Spleen (tissue), 11 donors: ENCODE results near the gene MIP. TPM values are rescaled to one million over a fixed set of nuclear protein-coding genes. Genes with fewer than 3 reads are reported as not detected.

Experiments
- DNase-seq: peaks from one replicate; pipeline ENCODE4 v3.0.0-alpha.2; 2020
- H3K27ac ChIP-seq, 8 donors: fragments of 200-600 bp; sonication (generic) in 7 of 8; 1 replicate in 4 of 8; 2 replicates in 4 of 8; pipeline versions ENCODE4 v1.5.0 to v1.8.0; 2016 to 2021; ENCODE audit warnings: inconsistent platforms in 4 of 8, mild to moderate bottlenecking in 4 of 8, moderate library complexity in 1 of 8
- H3K27me3 ChIP-seq, 7 donors: fragments of 200-600 bp; sonication (generic) in 6 of 7; replicated peaks in 1 of 7; 1 replicate in 4 of 7; 2 replicates in 3 of 7; pipeline versions ENCODE4 v1.5.0 to v1.8.0; 2016 to 2021; ENCODE audit warnings: inconsistent platforms in 3 of 7, mild to moderate bottlenecking in 1 of 7
- H3K36me3 ChIP-seq, 6 donors: fragments of 200-600 bp; sonication (generic) in 5 of 6; 1 replicate in 4 of 6; 2 replicates in 2 of 6; pipeline versions ENCODE4 v1.5.0 to v1.8.0; 2016 to 2021; ENCODE audit warnings: inconsistent platforms in 2 of 6
- H3K4me1 ChIP-seq, 6 donors: fragments of 200-600 bp; sonication (generic) in 5 of 6; 1 replicate in 3 of 6; 2 replicates in 3 of 6; pipeline versions ENCODE4 v1.5.0 to v1.8.0; 2016 to 2021; ENCODE audit warnings: inconsistent platforms in 3 of 6
- H3K4me3 ChIP-seq, 8 donors: fragments of 200-600 bp; sonication (generic) in 7 of 8; 1 replicate in 4 of 8; 2 replicates in 4 of 8; pipeline versions ENCODE4 v1.5.0 to v1.8.0; 2016 to 2021; ENCODE audit warnings: inconsistent platforms in 4 of 8, mild to moderate bottlenecking in 4 of 8, moderate library complexity in 2 of 8
- H3K9me3 ChIP-seq, 8 donors: fragments of 200-600 bp; sonication (generic) in 7 of 8; 1 replicate in 4 of 8; 2 replicates in 4 of 8; pipeline versions ENCODE4 v1.5.0 to v1.8.0; 2016 to 2021; ENCODE audit warnings: inconsistent platforms in 4 of 8
- CTCF ChIP-seq, 11 experiments: fragments of 200-600 bp in 7 of 11; fragments of 450-650 bp in 4 of 11; sonication (generic) in 4 of 11; IDR thresholded peaks in 8 of 11; conservative IDR thresholded peaks in 3 of 11; 1 replicate in 7 of 11; 2 replicates in 4 of 11; pipeline versions ENCODE4 v1.4.0 to v1.8.0; 2016 to 2021; ENCODE audit warnings: antibody characterized with exemption in 11 of 11, inconsistent platforms in 4 of 11, mild to moderate bottlenecking in 1 of 11
- POLR2A ChIP-seq, 3 donors: fragments of 450-650 bp; IDR thresholded peaks; one replicate each; pipeline ENCODE4 v1.5.1; 2017; ENCODE audit warnings: antibody characterized with exemption in 3 of 3, mild to moderate bottlenecking in 1 of 3
- POLR2AphosphoS5 ChIP-seq, 3 donors: sonication (generic); formaldehyde crosslinking; IDR thresholded peaks; one replicate each; pipeline ENCODE4 v1.5.1; 2017; ENCODE audit warnings: antibody characterized with exemption in 3 of 3
- WGBS, 5 donors: extraction: QIAGEN DNeasy Blood & Tissue Kit in 3 of 5; methylation state at CpG; one replicate each; pipeline versions ENCODE4 v1.1.5 to v1.1.7; 2013 to 2018; 5-methylcytosine and 5-hydroxymethylcytosine counted together
- intact Hi-C: fragments of 100-400 bp; cut with DNase I; formaldehyde crosslinking; loops from one replicate; pipeline ENCODE4 v1.15.0; 2023; ENCODE audit warnings: low total_unique reads
- polyA plus RNA-seq, 3 donors: library from polyadenylated mRNA; stranded (reverse); fragments of 200-250 nt; gene quantifications; one replicate each; pipeline ENCODE4 v1.2.1, GENCODE V29; 2013
- total RNA-seq, 7 donors: library from RNA; depleted of rRNA in 3 of 7; stranded (reverse); fragments of >200 nt in 3 of 7; fragmentation: NEBNext Ultra II Directional in 4 of 7; extraction: Animal tissue kit (Norgen Biotek cat#: 25700) in 4 of 7; gene quantifications; one replicate each; pipeline versions ENCODE4 v1.1.0 to v1.2.1, GENCODE V29; 2016 to 2021
- donor health status: healthy with polysubstance abuse.
- donor health status: DM: no; HTN: no; CAD: no; lungs with moderate emphysema.
- donor health status: DM: no; HTN: no; CAD: no.
- donor health status: Bipolar disorder and iron deficiency.
- donor health status: healthy.
- donor health status: DM: no; HTN: no; CAD: no.
- donor health status: DM: yes; HTN: yes; CAD: no.

MIP gene
- total and polyA plus RNA-seq, 10 donors, result 0.07 to 0.52 (median 0.14) TPM; not detected in 7

DNA sequence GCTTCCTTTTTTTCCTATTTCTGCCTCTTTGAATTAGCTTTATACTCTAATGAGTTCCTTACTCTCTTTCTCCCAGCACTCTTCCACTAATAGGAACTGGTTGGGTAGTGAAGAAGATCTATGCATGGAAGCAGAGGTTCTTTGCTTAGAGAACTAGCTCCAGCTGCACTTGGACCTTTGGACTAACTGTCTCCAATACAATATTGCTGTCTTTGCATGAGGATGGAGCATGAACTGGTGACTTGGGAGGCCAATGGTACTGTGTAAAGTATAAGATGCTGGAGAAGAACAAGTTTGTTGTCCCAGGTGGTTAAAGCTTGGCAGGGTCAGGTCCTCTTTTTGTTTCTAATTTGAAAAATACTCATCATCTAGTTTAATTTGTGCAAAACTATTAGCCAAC, 35.9 kb upstream of the MIP start:
- H3K36me3 ChIP-seq, result no peaks in the 10 kb centered on the region
- intact Hi-C loops, result no loop called here
- TF ChIP-seq CTCF (IDR thresholded peaks at IDR 0.05 in 8 of 11, conservative IDR thresholded peaks at IDR 0.05 in 3 of 11), result no peak
- DNase-seq, result no peak
- peaks cover 0 to 36% (median 4%) of the 10 kb centered on the region in 7 donors for H3K27me3 ChIP-seq
- no peak overlapping the region for H3K4me3 ChIP-seq
- H3K9me3 ChIP-seq, result peaks cover 0 to 3% (median 0%) of the 10 kb centered on the region in 8 donors
- H3K27ac ChIP-seq, result no peak overlapping the region
- peaks cover 4 to 24% (median 18%) of the 10 kb centered on the region in 6 donors for H3K4me1 ChIP-seq

DNA sequence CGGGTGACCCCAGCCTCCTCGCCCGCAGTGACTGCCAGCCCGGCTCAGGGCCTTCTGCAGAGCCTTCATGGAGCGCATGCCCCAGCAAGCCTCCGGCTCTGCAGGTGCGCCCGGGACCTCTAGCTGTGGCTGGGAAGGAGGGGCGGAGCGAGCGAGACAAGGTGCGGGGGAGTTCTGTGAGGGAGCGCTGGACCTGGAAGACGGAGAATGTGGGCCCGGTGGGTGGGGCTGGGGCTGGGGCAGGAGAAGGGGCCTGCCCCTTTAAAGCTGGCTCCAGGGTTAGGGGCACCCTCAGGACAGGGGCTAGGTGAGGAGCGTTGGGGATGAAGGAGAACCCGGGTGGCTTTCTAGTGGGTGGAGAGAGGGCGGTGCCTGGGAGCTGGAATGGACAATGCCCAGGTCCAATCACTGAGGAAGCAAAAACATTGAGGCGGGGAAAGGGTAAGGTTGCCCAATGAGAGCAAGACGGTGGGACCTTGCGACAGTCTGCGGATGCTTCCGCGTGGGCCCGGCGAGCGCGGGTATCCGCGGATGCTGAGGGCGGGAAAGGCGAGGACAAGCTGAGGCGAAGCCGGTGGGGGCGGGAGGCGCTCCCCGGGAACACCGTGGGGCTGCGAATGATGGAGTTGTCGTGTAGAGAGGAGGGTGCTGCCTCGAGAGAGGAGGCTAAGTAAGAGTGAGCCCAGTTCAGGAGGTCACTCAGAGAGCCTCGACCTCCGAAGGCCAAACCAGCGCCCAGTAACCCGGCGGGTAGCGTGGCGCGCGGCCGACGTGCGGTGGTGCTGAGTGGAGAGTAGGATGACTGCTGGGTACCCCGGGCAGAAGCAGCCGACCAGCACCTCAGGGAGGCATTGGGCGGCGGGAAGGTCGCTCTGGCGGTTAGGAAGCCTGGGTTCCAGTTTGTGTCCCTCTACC, 33.8 kb upstream of the MIP start, which contains the start of gene GLS2:
Gene GLS2 (minus strand): TSS at position 121 of the 915 bp plus-strand sequence. CDS start 43 bp downstream, at position 78.
- no peaks in the 10 kb centered on the region for H3K36me3 ChIP-seq
- peak within 1 kb of the TSS in 4 of 8 donors; percentile 27 to 61 (median 43) for H3K27ac ChIP-seq
- 15 to 26% (median 18%) methylated on average over 49 to 59 of the region's 59 CpGs for WGBS, 5 donors
- intact Hi-C loops, result no loop called here
- H3K4me3 ChIP-seq, result peak within 1 kb of the TSS; percentile 47 to 91 (median 66)
- TF ChIP-seq POLR2AphosphoS5 (IDR thresholded peaks at IDR 0.05) (peak; percentile 58 to 78 (median 72)), CTCF (IDR thresholded peaks at IDR 0.05 in 8 of 11, conservative IDR thresholded peaks at IDR 0.05 in 3 of 11) (no peak), POLR2A (IDR thresholded peaks at IDR 0.05) (no peak)
- peaks cover 4 to 24% (median 18%) of the 10 kb centered on the region in 6 donors for H3K4me1 ChIP-seq
- peaks cover 0 to 3% (median 0%) of the 10 kb centered on the region in 8 donors for H3K9me3 ChIP-seq
- DNase-seq, result peak; percentile 89
- peaks cover 0 to 36% (median 4%) of the 10 kb centered on the region in 7 donors for H3K27me3 ChIP-seq

- peaks cover 0 to 3% (median 0%) of the 10 kb centered on the region in 8 donors for H3K9me3 ChIP-seq
- H3K27ac ChIP-seq, result peak overlapping the region in 4 of 8 donors; percentile 27 to 61 (median 43)
- H3K27me3 ChIP-seq, result peaks cover 0 to 36% (median 4%) of the 10 kb centered on the region in 7 donors
- TF ChIP-seq POLR2A (IDR thresholded peaks at IDR 0.05) (no peak), CTCF (IDR thresholded peaks at IDR 0.05 in 8 of 11, conservative IDR thresholded peaks at IDR 0.05 in 3 of 11) (no peak), POLR2AphosphoS5 (IDR thresholded peaks at IDR 0.05) (no peak)
- intact Hi-C loops, result no loop called here
- 4 to 16% (median 8%) methylated on average over 28 to 44 of the region's 44 CpGs for WGBS, 5 donors
- peak overlapping the region; percentile 47 to 91 (median 66) for H3K4me3 ChIP-seq
- H3K4me1 ChIP-seq, result peaks cover 4 to 24% (median 18%) of the 10 kb centered on the region in 6 donors
- H3K36me3 ChIP-seq, result no peaks in the 10 kb centered on the region
- no peak for DNase-seq
Measured at GRCh38 chr12:56487448-56488040, 33.1 kb upstream of the MIP start.

DNA sequence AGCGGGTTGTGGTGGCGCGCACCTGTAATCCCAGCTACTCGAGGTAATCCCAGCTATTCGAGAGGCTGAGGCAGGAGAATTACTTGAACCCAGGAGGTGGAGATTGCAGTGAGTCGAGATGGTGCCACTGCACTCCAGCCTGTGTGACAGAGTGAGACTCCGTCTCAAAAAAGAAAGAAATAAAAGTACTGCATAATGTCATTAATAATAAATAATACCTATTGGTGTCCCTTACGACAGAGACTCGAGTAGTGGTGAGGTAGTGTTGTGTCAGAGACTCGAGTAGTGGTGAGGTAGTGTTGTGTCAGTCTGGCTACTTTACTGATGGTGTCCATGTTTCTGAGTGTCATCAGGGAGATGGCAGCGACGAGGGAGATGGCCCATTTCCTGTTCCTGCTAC, 32.2 kb upstream of the MIP start:
- DNase-seq, result no peak
- no peak overlapping the region for H3K4me3 ChIP-seq
- H3K27ac ChIP-seq, result no peak overlapping the region
- H3K4me1 ChIP-seq, result peaks cover 4 to 24% (median 18%) of the 10 kb centered on the region in 6 donors
- intact Hi-C loops, result no loop called here
- peaks cover 0 to 3% (median 0%) of the 10 kb centered on the region in 8 donors for H3K9me3 ChIP-seq
- no peaks in the 10 kb centered on the region for H3K36me3 ChIP-seq
- TF ChIP-seq POLR2A (IDR thresholded peaks at IDR 0.05) (no peak), CTCF (IDR thresholded peaks at IDR 0.05 in 8 of 11, conservative IDR thresholded peaks at IDR 0.05 in 3 of 11) (no peak), POLR2AphosphoS5 (IDR thresholded peaks at IDR 0.05) (no peak)
- peaks cover 0 to 36% (median 4%) of the 10 kb centered on the region in 7 donors for H3K27me3 ChIP-seq
- 79 to 87% (median 80%) methylated on average over 12 of the region's 12 CpGs for WGBS, 5 donors
